ENCODE results near the gene UBE2M. TPM values are rescaled to one million over a fixed set of nuclear protein-coding genes. Genes with fewer than 3 reads are reported as not detected.

The UBE2M gene
- total RNA-seq, 1 donor from 2014 or later, result 73.6 TPM

DNA sequence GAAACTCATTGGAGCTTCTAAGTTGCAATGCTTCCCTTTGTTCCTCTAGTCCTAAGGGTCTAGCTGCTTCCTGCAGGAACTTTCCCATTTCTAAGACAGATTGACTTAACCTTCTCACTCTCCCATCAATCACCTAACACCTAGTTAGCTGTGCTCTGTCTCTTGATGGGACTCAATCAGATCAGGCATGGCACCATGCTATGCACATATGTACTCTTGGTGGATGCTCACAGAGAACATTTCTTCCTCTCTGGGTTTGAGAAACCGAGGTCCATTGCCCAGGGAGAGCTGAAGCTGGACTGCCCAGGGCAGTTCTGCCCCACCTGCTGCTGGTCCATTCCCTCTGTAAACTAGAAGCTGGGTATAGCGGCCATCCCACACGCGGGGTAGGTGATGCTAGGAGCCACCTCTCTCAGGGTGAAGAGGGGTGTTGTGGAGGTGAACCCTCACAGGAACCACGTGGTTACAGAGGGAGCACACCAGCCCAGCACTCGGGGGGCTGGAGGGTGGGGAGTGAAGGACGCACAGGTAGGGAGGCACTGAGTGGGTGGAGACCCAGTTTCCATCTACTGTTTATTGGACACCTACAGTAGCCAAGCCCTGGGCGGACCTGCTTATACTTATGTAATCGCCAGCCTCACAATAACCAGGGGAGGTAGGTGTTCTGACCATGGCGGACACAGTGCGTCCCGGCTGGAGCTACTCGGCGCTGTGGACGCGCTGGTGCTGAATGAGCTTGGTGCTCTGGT is 3.1 kb upstream of the UBE2M start:
- Histone ChIP-seq H3K36me3 (ENCODE audit: control insufficient read depth in 3 of 3, insufficient read depth in 3 of 3, low read length in 3 of 3) (peaks cover 2 to 5% (median 3%) of the 10 kb centered on the region in 3 donors), H3K4me1 (ENCODE audit: control insufficient read depth in 3 of 3, insufficient read depth in 3 of 3, low read length in 3 of 3) (peaks cover 49 to 63% (median 56%) of the 10 kb centered on the region in 3 donors), H3K27me3 (ENCODE audit: control insufficient read depth in 3 of 3, insufficient read depth in 3 of 3, low read length in 3 of 3) (no peaks in the 10 kb centered on the region), H3K9ac (ENCODE audit: low read depth in 1 of 3, low read length in 3 of 3) (peak overlapping the region; percentile 65 to 82 (median 70)), H3K4me3 (ENCODE audit: low read length in 3 of 3) (peak overlapping the region; percentile 67 to 79 (median 79)), H3K27ac (ENCODE audit: low read depth, low read length) (no peak overlapping the region), H3K9me3 (ENCODE audit: control insufficient read depth in 3 of 3, low read length in 3 of 3) (no peaks in the 10 kb centered on the region)

DNA sequence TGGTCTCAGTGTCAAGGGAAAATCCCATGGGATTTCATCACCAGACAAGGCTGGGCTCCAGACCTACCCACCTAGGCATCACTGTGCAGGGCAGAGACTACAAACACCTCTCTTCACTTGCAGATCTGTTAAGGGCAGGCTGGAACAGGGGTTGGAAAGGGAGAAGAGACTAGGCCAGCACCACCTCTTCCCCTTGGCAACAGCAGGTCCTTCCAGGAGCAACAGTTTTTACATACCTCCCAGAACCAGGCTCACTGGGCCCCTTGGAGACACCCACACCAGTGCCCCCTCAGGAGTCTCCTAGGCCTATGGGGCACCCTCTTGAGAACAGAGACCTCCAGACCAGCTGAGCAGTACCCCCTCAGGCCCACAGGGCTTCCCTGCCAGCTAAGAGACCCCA is 2.5 kb upstream of the UBE2M start:
- Histone ChIP-seq H3K27me3 (ENCODE audit: control insufficient read depth in 3 of 3, insufficient read depth in 3 of 3, low read length in 3 of 3) (no peaks in the 10 kb centered on the region), H3K27ac (ENCODE audit: low read depth, low read length) (no peak overlapping the region), H3K4me3 (ENCODE audit: low read length in 3 of 3) (no peak overlapping the region), H3K9me3 (ENCODE audit: control insufficient read depth in 3 of 3, low read length in 3 of 3) (no peaks in the 10 kb centered on the region), H3K36me3 (ENCODE audit: control insufficient read depth in 3 of 3, insufficient read depth in 3 of 3, low read length in 3 of 3) (peaks cover 9 to 11% (median 9%) of the 10 kb centered on the region in 3 donors), H3K9ac (ENCODE audit: low read depth in 1 of 3, low read length in 3 of 3) (no peak overlapping the region), H3K4me1 (ENCODE audit: control insufficient read depth in 3 of 3, insufficient read depth in 3 of 3, low read length in 3 of 3) (peaks cover 55 to 69% (median 62%) of the 10 kb centered on the region in 3 donors)

DNA sequence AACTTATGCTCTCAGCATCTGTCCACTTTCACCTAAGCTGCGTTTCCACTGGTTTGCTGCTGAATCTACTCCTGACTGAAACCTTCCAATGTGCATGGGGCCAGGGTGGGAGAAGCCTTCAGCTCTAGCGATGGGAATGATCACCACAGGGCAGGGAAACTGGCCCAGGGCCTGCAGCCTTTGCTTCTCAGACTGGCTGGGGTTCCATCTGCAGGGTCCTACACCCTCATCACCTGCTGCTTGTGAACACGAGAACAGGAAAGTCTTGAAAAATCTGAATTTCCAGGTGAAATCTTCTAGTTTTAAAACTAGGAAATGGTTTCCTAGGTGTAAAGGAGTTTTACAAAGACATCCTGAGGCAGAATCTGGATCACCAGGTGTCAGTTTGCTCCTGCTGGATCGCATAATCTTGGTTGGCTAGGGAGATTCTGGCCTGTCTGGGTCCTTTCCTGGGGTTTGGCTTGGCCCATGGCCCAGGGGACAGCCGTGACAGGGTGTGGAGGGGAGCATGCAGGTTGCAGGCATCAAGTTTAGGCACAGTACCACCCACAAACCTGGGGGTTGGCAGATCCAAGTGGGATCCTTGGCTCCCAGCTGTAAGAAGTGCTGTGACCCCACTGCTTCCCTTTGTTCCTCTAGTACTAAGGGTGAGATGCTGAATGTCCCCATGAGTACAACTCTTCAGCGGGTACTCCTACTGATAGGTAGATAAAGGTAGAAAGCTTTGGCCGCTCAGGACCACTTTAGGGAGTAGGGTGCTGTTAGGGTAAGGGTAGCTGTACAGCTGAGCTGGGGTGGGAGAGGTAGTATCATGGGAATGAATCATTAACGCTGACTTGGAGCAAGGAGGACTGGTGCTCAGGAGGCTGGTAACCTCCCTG is 1.8 kb upstream of the UBE2M start:
- H3K9ac ChIP-seq (ENCODE audit: low read depth in 1 of 3, low read length in 3 of 3), result peak overlapping the region; percentile 25 to 96 (median 84)
- H3K9me3 ChIP-seq (ENCODE audit: control insufficient read depth in 3 of 3, low read length in 3 of 3), result no peaks in the 10 kb centered on the region
- H3K27me3 ChIP-seq (ENCODE audit: control insufficient read depth in 3 of 3, insufficient read depth in 3 of 3, low read length in 3 of 3), result no peaks in the 10 kb centered on the region
- peaks cover 60 to 76% (median 67%) of the 10 kb centered on the region in 3 donors for H3K4me1 ChIP-seq (ENCODE audit: control insufficient read depth in 3 of 3, insufficient read depth in 3 of 3, low read length in 3 of 3)
- peak overlapping the region; percentile 87 to 98 (median 94) for H3K4me3 ChIP-seq (ENCODE audit: low read length in 3 of 3)
- peak overlapping the region; percentile 98 for H3K27ac ChIP-seq (ENCODE audit: low read depth, low read length)
- peaks cover 9 to 12% (median 10%) of the 10 kb centered on the region in 3 donors for H3K36me3 ChIP-seq (ENCODE audit: control insufficient read depth in 3 of 3, insufficient read depth in 3 of 3, low read length in 3 of 3)

DNA sequence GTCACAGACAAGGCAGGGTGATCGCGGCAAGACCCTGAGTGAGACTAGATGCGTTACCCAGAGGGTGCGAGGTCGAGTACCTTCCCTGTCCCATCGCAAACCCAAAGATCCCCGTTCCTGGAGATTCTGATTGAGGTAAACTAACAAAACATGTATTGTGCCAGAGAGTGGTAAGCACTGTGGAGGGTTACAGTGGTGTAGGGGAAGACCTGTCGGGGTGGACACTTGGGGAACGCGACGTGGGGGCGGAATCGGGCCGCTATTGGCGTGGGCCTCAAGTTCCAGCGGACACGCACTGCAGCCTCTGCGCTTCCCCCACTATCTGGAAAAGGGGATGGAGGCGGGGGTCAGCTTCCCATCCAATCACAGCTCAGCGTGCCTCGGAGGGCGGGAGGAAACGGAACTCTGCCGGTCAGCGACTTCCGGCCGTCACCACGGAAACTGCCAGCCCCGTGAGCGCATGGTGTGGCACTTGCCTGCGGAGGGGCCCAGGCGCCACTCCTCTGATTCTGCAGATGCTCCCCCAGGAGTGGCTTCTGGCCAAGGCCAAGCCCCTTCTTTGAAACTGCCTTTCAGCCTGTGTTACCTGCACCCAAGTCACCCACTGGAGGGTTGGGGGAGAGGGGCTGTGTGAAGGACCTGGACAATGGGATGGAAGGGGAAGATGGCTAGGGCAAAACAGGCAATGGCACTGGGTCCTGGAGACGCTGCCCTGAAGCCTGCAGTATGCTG is 1.0 kb upstream of the UBE2M start:
- Histone ChIP-seq H3K27me3 (ENCODE audit: control insufficient read depth in 3 of 3, insufficient read depth in 3 of 3, low read length in 3 of 3) (no peaks in the 10 kb centered on the region), H3K9me3 (ENCODE audit: control insufficient read depth in 3 of 3, low read length in 3 of 3) (no peaks in the 10 kb centered on the region), H3K4me1 (ENCODE audit: control insufficient read depth in 3 of 3, insufficient read depth in 3 of 3, low read length in 3 of 3) (peaks cover 63 to 82% (median 72%) of the 10 kb centered on the region in 3 donors), H3K27ac (ENCODE audit: low read depth, low read length) (peak overlapping the region; percentile 98), H3K36me3 (ENCODE audit: control insufficient read depth in 3 of 3, insufficient read depth in 3 of 3, low read length in 3 of 3) (peaks cover 9 to 12% (median 10%) of the 10 kb centered on the region in 3 donors), H3K4me3 (ENCODE audit: low read length in 3 of 3) (peak overlapping the region; percentile 87 to 98 (median 94)), H3K9ac (ENCODE audit: low read depth in 1 of 3, low read length in 3 of 3) (peak overlapping the region; percentile 84 to 99 (median 96))

DNA sequence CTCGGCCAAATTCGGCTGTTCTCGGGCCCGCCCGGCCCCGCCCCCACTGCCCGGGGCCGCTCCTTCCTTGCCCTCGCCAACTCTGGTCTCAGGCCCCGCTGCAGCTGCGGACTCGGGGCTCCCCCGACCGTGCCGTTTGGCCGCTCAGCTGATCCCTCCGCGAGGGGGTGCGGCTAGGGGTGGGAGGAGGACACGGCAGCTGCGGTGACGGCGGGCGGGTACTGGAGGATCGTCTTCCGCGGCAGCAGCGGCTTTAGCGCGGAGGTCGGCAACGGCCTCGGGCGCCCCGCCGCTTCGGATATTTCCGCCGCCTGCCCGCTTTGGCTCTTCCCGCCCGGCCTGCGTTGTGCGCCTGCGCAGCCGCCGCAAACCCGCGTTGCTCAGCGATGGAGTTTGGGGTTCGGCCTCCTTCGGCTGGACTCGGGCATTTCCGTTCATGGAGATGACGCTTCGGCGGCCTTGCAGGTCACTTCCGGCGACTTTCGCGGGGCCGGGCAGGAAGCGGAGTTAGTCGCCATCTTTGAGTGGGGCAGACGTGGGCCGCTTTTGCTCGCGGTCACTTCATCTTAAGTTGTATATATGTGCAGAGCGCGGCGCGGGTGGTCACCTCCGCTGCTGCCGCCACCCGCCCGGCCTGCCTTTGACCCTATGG is 338 bp upstream of the UBE2M start:
- no peaks in the 10 kb centered on the region for H3K9me3 ChIP-seq (ENCODE audit: control insufficient read depth in 3 of 3, low read length in 3 of 3)

DNA sequence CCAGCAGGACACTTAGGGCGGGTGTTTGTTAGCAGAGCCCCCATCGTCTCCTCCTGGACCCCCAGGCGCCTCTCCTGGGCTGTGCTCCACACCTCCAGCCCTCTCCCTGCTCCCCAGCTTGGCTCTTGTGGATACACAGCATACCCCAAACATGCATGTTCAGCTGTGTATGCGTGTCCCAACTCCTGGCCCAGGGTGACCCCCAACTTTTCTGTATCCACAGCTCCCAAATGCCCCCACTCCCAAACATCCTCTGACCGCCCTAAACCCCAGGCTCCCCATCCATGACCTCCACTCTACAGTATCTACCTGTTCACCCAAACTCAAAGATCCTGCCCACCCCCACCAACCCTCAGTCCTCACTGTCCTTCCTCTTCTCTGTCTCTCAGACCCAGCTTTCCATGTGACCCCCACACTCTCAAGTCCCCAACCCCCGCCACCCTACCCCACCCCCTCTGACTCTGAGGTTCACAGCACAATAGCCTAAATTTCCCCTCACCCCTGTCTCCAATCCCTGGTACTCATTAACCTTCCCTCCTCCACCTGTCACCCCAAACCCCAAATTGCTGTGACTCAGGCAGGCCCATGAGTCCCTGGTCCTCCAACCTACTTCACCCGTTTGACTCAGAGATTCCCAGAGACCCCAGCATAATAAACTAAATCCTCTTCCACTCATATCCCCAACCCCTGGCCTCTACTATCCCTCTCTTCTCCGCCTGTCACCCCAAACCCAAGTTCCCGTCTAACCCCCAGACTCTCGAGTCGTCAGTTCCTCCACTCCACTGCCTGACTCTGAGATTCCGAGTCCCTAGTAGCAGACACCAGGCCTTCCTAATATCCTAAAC is 968 bp downstream of the UBE2M start:
- Histone ChIP-seq H3K9me3 (ENCODE audit: control insufficient read depth in 3 of 3, low read length in 3 of 3) (no peaks in the 10 kb centered on the region), H3K36me3 (ENCODE audit: control insufficient read depth in 3 of 3, insufficient read depth in 3 of 3, low read length in 3 of 3) (peaks cover 15 to 18% (median 17%) of the 10 kb centered on the region in 3 donors), H3K4me3 (ENCODE audit: low read length in 3 of 3) (peak overlapping the region; percentile 87 to 96 (median 87)), H3K27ac (ENCODE audit: low read depth, low read length) (peak overlapping the region; percentile 98), H3K27me3 (ENCODE audit: control insufficient read depth in 3 of 3, insufficient read depth in 3 of 3, low read length in 3 of 3) (no peaks in the 10 kb centered on the region), H3K4me1 (ENCODE audit: control insufficient read depth in 3 of 3, insufficient read depth in 3 of 3, low read length in 3 of 3) (peaks cover 61 to 80% (median 67%) of the 10 kb centered on the region in 3 donors), H3K9ac (ENCODE audit: low read depth in 1 of 3, low read length in 3 of 3) (peak overlapping the region; percentile 94 to 96 (median 96))

More for the DNA sequence above, 338 bp upstream of the UBE2M start:
- H3K27me3 ChIP-seq (ENCODE audit: control insufficient read depth in 3 of 3, insufficient read depth in 3 of 3, low read length in 3 of 3), result no peaks in the 10 kb centered on the region
- peak overlapping the region; percentile 98 for H3K27ac ChIP-seq (ENCODE audit: low read depth, low read length)
- H3K36me3 ChIP-seq (ENCODE audit: control insufficient read depth in 3 of 3, insufficient read depth in 3 of 3, low read length in 3 of 3), result peaks cover 9 to 13% (median 10%) of the 10 kb centered on the region in 3 donors
- H3K9ac ChIP-seq (ENCODE audit: low read depth in 1 of 3, low read length in 3 of 3), result peak overlapping the region; percentile 84 to 99 (median 96)
- H3K4me3 ChIP-seq (ENCODE audit: low read length in 3 of 3), result peak overlapping the region; percentile 87 to 98 (median 94)
- H3K4me1 ChIP-seq (ENCODE audit: control insufficient read depth in 3 of 3, insufficient read depth in 3 of 3, low read length in 3 of 3), result peaks cover 70 to 87% (median 76%) of the 10 kb centered on the region in 3 donors

DNA sequence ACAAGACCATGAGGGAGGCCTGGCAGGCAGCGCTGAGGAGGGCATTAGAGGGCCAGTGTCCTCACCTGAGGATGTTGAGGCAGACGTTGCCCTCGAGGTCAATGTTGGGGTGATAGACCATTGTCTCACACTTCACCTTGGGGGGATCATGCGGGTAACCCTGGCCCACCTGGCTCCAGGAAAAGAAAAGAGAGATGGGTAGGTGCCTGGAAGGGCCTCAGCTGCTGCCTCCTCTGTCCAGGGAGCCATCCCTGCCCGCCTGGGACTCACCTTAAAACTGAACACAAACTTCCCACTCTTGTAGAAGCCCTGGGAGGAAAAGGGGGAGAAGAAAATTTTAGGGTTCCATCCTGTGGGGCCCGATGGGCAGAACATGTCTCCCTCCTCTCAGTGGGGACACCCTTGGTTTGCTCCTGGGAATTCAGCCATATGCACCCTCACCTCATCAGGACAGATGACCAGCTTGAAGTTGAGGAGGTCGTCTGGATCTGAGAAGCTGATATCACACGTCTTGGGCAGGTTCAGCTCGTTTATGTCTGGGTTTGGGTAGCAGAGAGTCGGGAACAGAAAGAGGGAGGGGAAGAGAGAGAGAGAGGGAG is 1.7 kb downstream of the UBE2M start:
- H3K4me3 ChIP-seq (ENCODE audit: low read length in 3 of 3), result peak overlapping the region; percentile 87 to 96 (median 87)
- H3K4me1 ChIP-seq (ENCODE audit: control insufficient read depth in 3 of 3, insufficient read depth in 3 of 3, low read length in 3 of 3), result peaks cover 53 to 73% (median 59%) of the 10 kb centered on the region in 3 donors
- no peaks in the 10 kb centered on the region for H3K9me3 ChIP-seq (ENCODE audit: control insufficient read depth in 3 of 3, low read length in 3 of 3)
- peak overlapping the region; percentile 94 to 96 (median 96) for H3K9ac ChIP-seq (ENCODE audit: low read depth in 1 of 3, low read length in 3 of 3)
- H3K27me3 ChIP-seq (ENCODE audit: control insufficient read depth in 3 of 3, insufficient read depth in 3 of 3, low read length in 3 of 3), result no peaks in the 10 kb centered on the region
- peak overlapping the region; percentile 97 for H3K27ac ChIP-seq (ENCODE audit: low read depth, low read length)
- H3K36me3 ChIP-seq (ENCODE audit: control insufficient read depth in 3 of 3, insufficient read depth in 3 of 3, low read length in 3 of 3), result peaks cover 22 to 25% (median 24%) of the 10 kb centered on the region in 3 donors

DNA sequence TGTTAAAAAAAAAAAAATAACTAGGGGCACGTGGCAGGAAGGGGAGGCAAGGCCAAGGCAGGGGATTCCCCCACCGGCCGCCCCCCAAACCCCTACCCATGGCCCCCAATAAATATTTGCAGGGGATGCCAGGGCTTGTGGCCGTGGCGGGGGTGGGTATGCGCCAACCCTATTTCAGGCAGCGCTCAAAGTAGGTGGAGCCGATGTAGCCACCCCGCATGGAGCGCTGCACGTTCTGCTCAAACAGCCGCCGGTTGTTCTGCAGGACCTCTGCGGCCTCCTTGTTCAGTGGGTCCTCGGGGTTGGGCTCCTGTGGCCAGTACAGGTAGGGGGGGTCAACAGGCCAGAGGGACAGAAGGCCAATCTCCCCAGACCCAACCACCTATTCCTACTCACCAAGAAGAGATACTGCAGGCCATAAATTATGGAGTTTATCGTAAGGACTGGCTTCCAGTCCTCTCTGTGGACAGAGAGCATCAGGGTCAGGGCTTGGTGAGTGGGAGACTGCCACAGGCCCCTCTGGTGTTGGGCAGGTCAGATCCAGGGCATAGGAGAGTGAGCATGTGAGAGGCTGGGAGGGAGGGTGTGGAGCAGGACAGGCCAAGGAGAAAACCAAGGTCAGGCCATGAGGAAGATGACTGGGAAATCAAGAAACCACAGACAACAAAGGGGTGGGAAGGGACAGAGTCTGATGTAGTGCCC is 2.3 kb downstream of the UBE2M start:
- Histone ChIP-seq H3K9ac (ENCODE audit: low read depth in 1 of 3, low read length in 3 of 3) (peak overlapping the region in 2 of 3 donors; percentile 96 to 99), H3K27me3 (ENCODE audit: control insufficient read depth in 3 of 3, insufficient read depth in 3 of 3, low read length in 3 of 3) (no peaks in the 10 kb centered on the region), H3K4me3 (ENCODE audit: low read length in 3 of 3) (peak overlapping the region; percentile 24 to 100 (median 41)), H3K36me3 (ENCODE audit: control insufficient read depth in 3 of 3, insufficient read depth in 3 of 3, low read length in 3 of 3) (peaks cover 28 to 32% (median 30%) of the 10 kb centered on the region in 3 donors), H3K9me3 (ENCODE audit: control insufficient read depth in 3 of 3, low read length in 3 of 3) (no peaks in the 10 kb centered on the region), H3K4me1 (ENCODE audit: control insufficient read depth in 3 of 3, insufficient read depth in 3 of 3, low read length in 3 of 3) (peaks cover 48 to 66% (median 53%) of the 10 kb centered on the region in 3 donors), H3K27ac (ENCODE audit: low read depth, low read length) (peak overlapping the region; percentile 97)

Data from skeletal muscle tissue (tissue), 4 donors.